Lung (tissue), 12 donors: ENCODE results near the gene BCL2L2. TPM values are rescaled to one million over a fixed set of nuclear protein-coding genes. Genes with fewer than 3 reads are reported as not detected.

ENCODE experiments used
- ATAC-seq: fragments of 200-7000 bp; cut with Tn5 transposase; one replicate; pipeline ENCODE4 v1.9.1; 2020; ENCODE audit warnings: moderate number of reproducible peaks; ENCODE audit not compliant: insufficient read depth, low FRiP score
- DNase-seq, 3 donors: peaks; one replicate each; pipeline ENCODE4 v3.0.0-alpha.2; 2013 to 2017
- H3K27ac ChIP-seq, 2 donors: one replicate each; pipeline ENCODE4 v1.5.1; 2013; ENCODE audit warnings: mild to moderate bottlenecking in 2 of 2, moderate library complexity in 2 of 2, control low read depth in 1 of 2, inconsistent platforms in 1 of 2, low read depth in 1 of 2, low read length in 1 of 2
- H3K27me3 ChIP-seq, 3 donors: one replicate each; pipeline ENCODE4 v1.5.1; 2013; ENCODE audit warnings: low read length in 2 of 3; ENCODE audit not compliant: control insufficient read depth in 3 of 3, insufficient read depth in 3 of 3
- H3K36me3 ChIP-seq, 4 donors: one replicate each; pipeline ENCODE4 v1.5.1; 2013; ENCODE audit warnings: low read length in 4 of 4, mild to moderate bottlenecking in 1 of 4, moderate library complexity in 1 of 4; ENCODE audit not compliant: control insufficient read depth in 4 of 4, insufficient read depth in 4 of 4
- H3K4me1 ChIP-seq, 5 donors: one replicate each; pipeline ENCODE4 v1.5.1; 2013; ENCODE audit warnings: low read length in 5 of 5, mild to moderate bottlenecking in 2 of 5, moderate library complexity in 1 of 5; ENCODE audit not compliant: control insufficient read depth in 5 of 5, insufficient read depth in 5 of 5
- H3K4me3 ChIP-seq: one replicate; pipeline ENCODE4 v1.5.1; 2013; ENCODE audit warnings: mild to moderate bottlenecking, control low read depth, moderate library complexity
- H3K9ac ChIP-seq, 2 donors: one replicate each; pipeline ENCODE4 v1.5.1; 2013; ENCODE audit warnings: low read length in 2 of 2, control low read depth in 1 of 2; ENCODE audit not compliant: insufficient read depth in 1 of 2
- H3K9me3 ChIP-seq, 4 donors: one replicate each; pipeline ENCODE4 v1.5.1; 2013; ENCODE audit warnings: low read length in 3 of 4, mild to moderate bottlenecking in 1 of 4, moderate library complexity in 1 of 4; ENCODE audit not compliant: control insufficient read depth in 4 of 4, insufficient read depth in 3 of 4
- WGBS, 2 donors: extraction: QIAGEN DNeasy Blood & Tissue Kit; methylation state at CpG; one replicate each; pipeline ENCODE4 v1.1.7; 2013; 5-methylcytosine and 5-hydroxymethylcytosine counted together
- polyA plus RNA-seq, 2 donors: library from polyadenylated mRNA; stranded (reverse); fragments of 200-250 nt; gene quantifications; one replicate each; pipeline ENCODE4 v1.2.1, GENCODE V29; 2013
- total RNA-seq, 2 donors: library from RNA; depleted of rRNA in 1 of 2; stranded (reverse); fragments of >200 nt in 1 of 2; gene quantifications; one replicate each; pipeline ENCODE4 v1.2.1, GENCODE V29; 2014 to 2021
- TF ChIP-seq, protein P1 (sequence below): IDR thresholded peaks from 2 replicates; pipeline ENCODE4 v1.5.1; 2012; ENCODE audit warnings: mild to moderate bottlenecking; ENCODE audit errors: control extremely low read depth, extremely low read depth
- donor health status: control.
- donor health status: control.
- donor health status: Bipolar disorder and iron deficiency.
- donor health status: healthy.
- donor health status: DM: yes; HTN: yes; CAD: no.

Gene BCL2L2
- total and polyA plus RNA-seq, 4 donors = 20.8 to 52.8 (median 39.8) TPM

DNA sequence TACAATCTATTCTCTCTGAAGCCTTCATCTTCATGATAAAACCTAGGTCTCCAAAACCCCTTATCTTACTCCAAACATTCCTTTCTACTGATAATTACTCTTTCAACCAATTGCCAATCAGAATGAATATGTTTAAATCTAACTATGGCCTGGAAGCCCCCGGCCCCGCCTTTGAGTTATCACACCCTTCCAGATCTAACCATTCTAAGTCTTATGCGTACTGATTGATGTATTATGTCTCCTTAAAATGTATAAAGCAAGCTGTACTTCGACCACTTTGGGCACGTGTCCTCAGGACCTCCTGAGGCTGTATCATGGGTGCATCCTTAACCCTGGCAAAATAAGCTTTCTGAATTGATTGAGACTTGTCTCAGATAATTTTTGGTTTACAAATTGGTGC, 29.0 kb downstream of the BCL2L2 start:
- no peaks in the 10 kb centered on the region for H3K9me3 ChIP-seq
- H3K36me3 ChIP-seq = no peaks in the 10 kb centered on the region
- no peaks in the 10 kb centered on the region for H3K27me3 ChIP-seq
- H3K9ac ChIP-seq = no peak overlapping the region
- no peak for ATAC-seq
- no peak overlapping the region for H3K4me3 ChIP-seq
- no peaks in the 10 kb centered on the region for H3K4me1 ChIP-seq
- no peak overlapping the region for H3K27ac ChIP-seq
- 89 to 92% methylated on average over 5 of the region's 5 CpGs for WGBS, 2 donors
- no peak for DNase-seq
- TF ChIP-seq, protein P1, sequence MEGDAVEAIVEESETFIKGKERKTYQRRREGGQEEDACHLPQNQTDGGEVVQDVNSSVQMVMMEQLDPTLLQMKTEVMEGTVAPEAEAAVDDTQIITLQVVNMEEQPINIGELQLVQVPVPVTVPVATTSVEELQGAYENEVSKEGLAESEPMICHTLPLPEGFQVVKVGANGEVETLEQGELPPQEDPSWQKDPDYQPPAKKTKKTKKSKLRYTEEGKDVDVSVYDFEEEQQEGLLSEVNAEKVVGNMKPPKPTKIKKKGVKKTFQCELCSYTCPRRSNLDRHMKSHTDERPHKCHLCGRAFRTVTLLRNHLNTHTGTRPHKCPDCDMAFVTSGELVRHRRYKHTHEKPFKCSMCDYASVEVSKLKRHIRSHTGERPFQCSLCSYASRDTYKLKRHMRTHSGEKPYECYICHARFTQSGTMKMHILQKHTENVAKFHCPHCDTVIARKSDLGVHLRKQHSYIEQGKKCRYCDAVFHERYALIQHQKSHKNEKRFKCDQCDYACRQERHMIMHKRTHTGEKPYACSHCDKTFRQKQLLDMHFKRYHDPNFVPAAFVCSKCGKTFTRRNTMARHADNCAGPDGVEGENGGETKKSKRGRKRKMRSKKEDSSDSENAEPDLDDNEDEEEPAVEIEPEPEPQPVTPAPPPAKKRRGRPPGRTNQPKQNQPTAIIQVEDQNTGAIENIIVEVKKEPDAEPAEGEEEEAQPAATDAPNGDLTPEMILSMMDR = no peak

DNA sequence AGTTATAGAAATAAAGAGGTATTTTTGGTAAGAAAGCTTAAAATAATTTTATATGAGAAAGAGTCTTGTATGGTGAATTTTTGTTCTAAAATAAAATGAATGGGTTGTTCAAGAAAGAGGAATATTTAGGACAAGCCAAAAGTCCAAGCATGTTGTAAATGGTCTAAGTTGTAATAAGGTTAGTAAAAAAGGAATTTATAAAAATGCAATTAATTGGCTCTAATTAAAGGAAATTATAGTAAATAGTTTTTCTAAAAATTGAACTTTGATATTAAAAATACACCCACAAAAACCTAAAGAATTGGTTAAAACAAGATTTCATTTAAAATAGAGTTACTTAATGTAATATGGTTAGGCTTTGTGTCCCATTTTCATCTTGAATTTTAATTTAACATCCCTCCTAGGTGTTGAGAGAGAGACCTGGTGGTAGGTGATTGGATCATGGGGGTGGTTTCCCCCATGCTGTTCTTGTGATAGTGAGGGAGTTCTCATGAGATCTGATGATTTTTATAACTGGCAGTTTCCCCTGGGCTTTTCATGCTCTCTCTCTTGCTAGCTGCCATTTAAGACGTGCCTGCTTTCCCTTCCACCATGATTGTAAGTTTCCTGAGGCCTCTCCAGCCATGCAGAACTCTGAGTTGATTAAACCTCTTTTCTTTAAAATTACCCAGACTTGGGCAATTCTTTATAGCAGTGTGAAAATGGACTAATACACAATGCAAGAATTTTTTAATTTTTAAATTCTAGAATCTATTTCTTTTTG, 33.1 kb downstream of the BCL2L2 start:
- DNase-seq (no peak), ATAC-seq (no peak)
- no peaks in the 10 kb centered on the region for H3K9me3 ChIP-seq
- no peak overlapping the region for H3K27ac ChIP-seq
- TF ChIP-seq, protein P1 = no peak
- H3K9ac ChIP-seq = no peak overlapping the region
- H3K4me3 ChIP-seq = no peak overlapping the region
- no peaks in the 10 kb centered on the region for H3K4me1 ChIP-seq
- no peaks in the 10 kb centered on the region for H3K36me3 ChIP-seq
- WGBS, 2 donors = 85 to 87% methylated on average over 1 of the region's 1 CpG
- no peaks in the 10 kb centered on the region for H3K27me3 ChIP-seq

DNA sequence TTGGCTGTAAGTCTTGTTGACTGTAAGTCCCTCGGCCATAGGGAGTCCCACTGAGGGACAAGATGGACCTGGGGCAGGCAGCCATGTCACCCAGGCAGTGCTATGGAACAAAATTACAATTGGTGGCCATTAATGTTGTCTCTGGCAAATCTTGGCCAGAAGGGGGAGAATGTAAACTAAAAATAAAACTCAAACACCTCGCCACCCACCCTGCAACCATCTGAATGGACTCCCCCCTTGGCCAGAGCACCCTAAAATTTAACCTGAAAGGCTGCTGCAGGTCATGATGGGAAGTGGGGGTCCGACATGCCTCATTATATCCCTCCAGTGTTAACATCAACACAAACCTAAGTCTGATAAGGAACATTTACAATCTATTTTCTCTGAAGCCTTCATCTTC, 37.8 kb downstream of the BCL2L2 start:
- 63 to 74% methylated on average over 3 of the region's 3 CpGs for WGBS, 2 donors

More for the DNA sequence above, 37.8 kb downstream of the BCL2L2 start:
- H3K27me3 ChIP-seq = no peaks in the 10 kb centered on the region
- TF ChIP-seq, protein P1 = no peak
- ATAC-seq = no peak
- peaks cover 0 to 2% (median 0%) of the 10 kb centered on the region in 4 donors for H3K36me3 ChIP-seq
- H3K9ac ChIP-seq = no peak overlapping the region
- no peak overlapping the region for H3K4me3 ChIP-seq
- H3K27ac ChIP-seq = no peak overlapping the region
- no peaks in the 10 kb centered on the region for H3K4me1 ChIP-seq
- no peak for DNase-seq
- no peaks in the 10 kb centered on the region for H3K9me3 ChIP-seq
